Sigmoid colon (tissue), 7 donors: Measurements from ENCODE around the gene KCNJ12. TPM values are rescaled to one million over a fixed set of nuclear protein-coding genes. Genes with fewer than 3 reads are reported as not detected.
"Not testable (repeated sequence)": the region's sequence is repeated elsewhere in the genome, so short reads cannot be mapped to it uniquely, and the experiment has no call there.

Source experiments
- DNase-seq: peaks from one replicate; pipeline ENCODE4 v3.0.0-alpha.2; 2019
- H3K27ac ChIP-seq, 4 donors: fragments of 200-600 bp; sonication (generic); one replicate each; pipeline ENCODE4 v1.5.1; 2016 to 2019; ENCODE audit warnings: mild to moderate bottlenecking in 1 of 4
- H3K27me3 ChIP-seq, 3 donors: fragments of 200-600 bp; sonication (generic); one replicate each; pipeline ENCODE4 v1.5.1; 2019; ENCODE audit warnings: mild to moderate bottlenecking in 1 of 3
- H3K36me3 ChIP-seq, 4 donors: fragments of 200-600 bp; sonication (generic); one replicate each; pipeline ENCODE4 v1.5.1; 2016 to 2019
- H3K4me1 ChIP-seq, 4 donors: fragments of 200-600 bp; sonication (generic); one replicate each; pipeline ENCODE4 v1.5.1; 2017 to 2019
- H3K4me3 ChIP-seq, 4 donors: fragments of 200-600 bp; sonication (generic); one replicate each; pipeline ENCODE4 v1.5.1; 2017 to 2019; ENCODE audit warnings: mild to moderate bottlenecking in 2 of 4, moderate library complexity in 1 of 4
- H3K9me3 ChIP-seq, 4 donors: fragments of 200-600 bp in 3 of 4; sonication (generic) in 3 of 4; one replicate each; pipeline versions ENCODE4 v1.5.1 to v1.6.1; 2013 to 2019
- CTCF ChIP-seq, 4 experiments: fragments of 450-650 bp in 3 of 4; fragments of 200-600 bp in 1 of 4; IDR thresholded peaks; one replicate each; pipeline ENCODE4 v1.5.1; 2016 to 2019; ENCODE audit warnings: antibody characterized with exemption in 4 of 4, mild to moderate bottlenecking in 3 of 4, moderate library complexity in 2 of 4
- EP300 ChIP-seq, 4 donors: sonication (generic); formaldehyde crosslinking; IDR thresholded peaks; one replicate each; pipeline ENCODE4 v1.6.1; 2017; ENCODE audit warnings: antibody characterized with exemption in 4 of 4
- POLR2A ChIP-seq, 2 donors: fragments of 450-650 bp; IDR thresholded peaks; one replicate each; pipeline ENCODE4 v1.6.1; 2016; ENCODE audit warnings: antibody characterized with exemption in 2 of 2, mild to moderate bottlenecking in 2 of 2, moderate library complexity in 2 of 2
- POLR2AphosphoS5 ChIP-seq, 4 donors: sonication (generic); formaldehyde crosslinking; IDR thresholded peaks; one replicate each; pipeline ENCODE4 v1.6.1; 2017; ENCODE audit warnings: antibody characterized with exemption in 4 of 4
- WGBS, 2 donors: extraction: QIAGEN DNeasy Blood & Tissue Kit; methylation state at CpG; one replicate each; pipeline ENCODE4 v1.1.7; 2013; 5-methylcytosine and 5-hydroxymethylcytosine counted together
- intact Hi-C: fragments of 100-400 bp; cut with DNase I; formaldehyde crosslinking; loops from one replicate; pipeline ENCODE4 v1.15.1; 2023
- polyA plus RNA-seq, 3 donors: library from polyadenylated mRNA; stranded (reverse); fragments of 200-250 nt; gene quantifications; one replicate each; pipeline ENCODE4 v1.2.3, GENCODE V29; 2013
- total RNA-seq, 4 donors: library from RNA; depleted of rRNA; stranded (reverse); fragments of >200 nt; gene quantifications; one replicate each; pipeline ENCODE4 v1.1.0, GENCODE V29; 2016
- donor health status: healthy with polysubstance abuse.
- donor health status: Bipolar disorder and iron deficiency.
- donor health status: healthy.

KCNJ12 gene
- total RNA-seq (1 to 10 TPM in 3 of 4 donors, under 1 TPM in 1; 0.54 to 2.2 (median 1.4) TPM), polyA plus RNA-seq (under 1 TPM; 0.23 to 0.60 (median 0.60) TPM)

DNA sequence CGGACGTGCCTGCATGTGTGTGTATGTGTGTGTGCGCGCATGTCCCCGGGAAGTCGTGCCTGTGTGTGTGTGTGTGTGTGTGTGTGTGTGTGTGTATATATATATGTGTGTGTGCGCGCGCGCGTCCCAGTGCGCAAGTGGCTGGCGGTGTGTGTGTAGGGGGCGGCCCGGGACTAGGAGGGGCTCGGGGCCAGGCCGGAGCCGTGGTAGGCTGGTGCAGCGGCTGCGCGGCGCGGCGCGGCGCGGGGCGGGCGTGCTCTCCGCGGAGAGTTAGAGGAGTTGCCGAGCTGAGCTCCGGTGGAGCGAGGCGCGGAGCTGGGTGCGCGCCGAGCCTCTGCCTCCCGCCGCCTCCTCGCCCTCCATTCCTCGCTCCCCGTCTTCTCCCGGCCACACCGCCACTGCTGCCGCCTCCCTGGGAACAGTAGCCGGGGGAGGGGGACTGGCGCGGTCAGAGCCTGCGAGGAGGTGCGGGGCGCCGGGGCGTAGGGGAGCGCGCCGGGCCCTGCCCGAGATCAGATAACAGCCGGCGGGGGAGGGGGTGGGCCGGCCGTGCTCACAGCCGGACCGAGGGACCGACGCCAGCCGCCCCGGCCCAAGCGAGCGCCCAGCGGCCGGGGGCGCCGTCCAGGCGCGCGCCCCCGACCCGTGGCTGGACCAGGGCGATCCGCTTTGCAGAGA lies at the start of gene KCNJ12:
TSS of gene KCNJ12 (plus strand) at position 277 of the 678 bp plus-strand sequence. CDS start 38,986 bp downstream, outside the sequence.
- no peak for DNase-seq
- intact Hi-C loops: no loop called here
- H3K4me1 ChIP-seq: peaks cover 0 to 30% (median 28%) of the 10 kb centered on the region in 4 donors
- H3K9me3 ChIP-seq: no peaks in the 10 kb centered on the region
- TF ChIP-seq EP300 (IDR thresholded peaks at IDR 0.05) (no peak), POLR2AphosphoS5 (IDR thresholded peaks at IDR 0.05) (no peak), POLR2A (IDR thresholded peaks at IDR 0.05) (no peak), CTCF (IDR thresholded peaks at IDR 0.05) (no peak)
- WGBS, 2 donors: 1 to 3% methylated on average over 82 of the region's 82 CpGs
- H3K27ac ChIP-seq: peak within 1 kb of the TSS; percentile 14 to 58 (median 38)
- H3K36me3 ChIP-seq: no peaks in the 10 kb centered on the region
- H3K4me3 ChIP-seq: peak within 1 kb of the TSS; percentile 31 to 63 (median 54)
- H3K27me3 ChIP-seq: peaks cover 0 to 48% (median 34%) of the 10 kb centered on the region in 3 donors

DNA sequence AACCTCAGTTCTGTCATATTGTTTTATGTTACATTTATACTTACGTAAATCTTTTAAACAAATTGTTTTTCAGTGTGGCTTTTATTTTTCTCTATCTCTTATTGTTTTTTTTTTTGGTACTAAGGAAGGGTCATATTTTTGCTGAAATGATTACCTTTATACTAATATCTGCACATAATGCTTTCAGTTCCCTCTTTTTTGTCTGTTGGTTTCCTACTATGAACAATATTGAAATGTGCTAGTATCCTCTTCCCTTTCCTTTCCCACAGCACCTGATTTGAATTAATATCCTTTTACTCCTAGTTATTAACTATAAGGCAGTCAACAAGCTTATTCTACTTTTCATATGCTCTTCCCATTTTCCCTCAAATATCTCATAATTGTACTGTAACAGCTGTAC lies 48.2 kb upstream of the KCNJ12 start:
- H3K36me3 ChIP-seq, H3K4me1 ChIP-seq, DNase-seq, intact Hi-C loops, H3K9me3 ChIP-seq, H3K27me3 ChIP-seq, H3K27ac ChIP-seq, H3K4me3 ChIP-seq: not testable (repeated sequence)
- WGBS, 2 donors: 67 to 91% methylated on average over 1 of the region's 1 CpG

DNA sequence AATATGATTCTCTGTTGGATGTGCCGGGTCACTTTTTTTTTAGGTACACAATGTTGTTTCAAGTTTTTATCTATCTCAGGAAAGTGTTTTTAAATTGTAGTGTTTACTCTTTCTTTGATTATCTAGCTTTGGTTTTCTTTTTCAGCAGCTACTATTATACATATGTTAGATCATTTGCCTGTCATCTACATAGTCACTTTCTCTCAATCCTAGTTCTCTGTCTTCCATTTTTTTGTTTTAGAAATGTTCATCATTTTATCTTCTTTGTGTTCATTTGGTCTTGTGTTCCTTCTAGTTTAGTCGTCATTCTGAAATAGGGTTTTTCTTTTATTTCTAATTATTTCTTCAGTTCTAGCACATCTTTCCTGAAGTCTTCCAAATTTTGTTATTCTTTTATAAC lies 47.4 kb upstream of the KCNJ12 start:
- H3K4me1 ChIP-seq, H3K9me3 ChIP-seq, H3K27ac ChIP-seq, H3K36me3 ChIP-seq, DNase-seq, H3K27me3 ChIP-seq, H3K4me3 ChIP-seq, intact Hi-C loops: not testable (repeated sequence)
- WGBS, 2 donors: 73 to 88% methylated on average over 2 of the region's 2 CpGs

GRCh38 chr17:21330436-21331160 lies 45.6 kb upstream of the KCNJ12 start:
- intact Hi-C loops: no loop called here
- H3K9me3 ChIP-seq: no peaks in the 10 kb centered on the region
- H3K36me3 ChIP-seq: no peaks in the 10 kb centered on the region
- no peaks in the 10 kb centered on the region for H3K4me1 ChIP-seq
- no peak overlapping the region for H3K4me3 ChIP-seq
- H3K27me3 ChIP-seq: no peaks in the 10 kb centered on the region
- 84 to 93% methylated on average over 9 of the region's 9 CpGs for WGBS, 2 donors
- H3K27ac ChIP-seq: no peak overlapping the region
- peak; percentile 54 for DNase-seq
- no peak for TF ChIP-seq CTCF (IDR thresholded peaks at IDR 0.05)
- no peak for TF ChIP-seq EP300 (IDR thresholded peaks at IDR 0.05)
- no peak for TF ChIP-seq POLR2A (IDR thresholded peaks at IDR 0.05)
- TF ChIP-seq POLR2AphosphoS5 (IDR thresholded peaks at IDR 0.05): no peak

DNA sequence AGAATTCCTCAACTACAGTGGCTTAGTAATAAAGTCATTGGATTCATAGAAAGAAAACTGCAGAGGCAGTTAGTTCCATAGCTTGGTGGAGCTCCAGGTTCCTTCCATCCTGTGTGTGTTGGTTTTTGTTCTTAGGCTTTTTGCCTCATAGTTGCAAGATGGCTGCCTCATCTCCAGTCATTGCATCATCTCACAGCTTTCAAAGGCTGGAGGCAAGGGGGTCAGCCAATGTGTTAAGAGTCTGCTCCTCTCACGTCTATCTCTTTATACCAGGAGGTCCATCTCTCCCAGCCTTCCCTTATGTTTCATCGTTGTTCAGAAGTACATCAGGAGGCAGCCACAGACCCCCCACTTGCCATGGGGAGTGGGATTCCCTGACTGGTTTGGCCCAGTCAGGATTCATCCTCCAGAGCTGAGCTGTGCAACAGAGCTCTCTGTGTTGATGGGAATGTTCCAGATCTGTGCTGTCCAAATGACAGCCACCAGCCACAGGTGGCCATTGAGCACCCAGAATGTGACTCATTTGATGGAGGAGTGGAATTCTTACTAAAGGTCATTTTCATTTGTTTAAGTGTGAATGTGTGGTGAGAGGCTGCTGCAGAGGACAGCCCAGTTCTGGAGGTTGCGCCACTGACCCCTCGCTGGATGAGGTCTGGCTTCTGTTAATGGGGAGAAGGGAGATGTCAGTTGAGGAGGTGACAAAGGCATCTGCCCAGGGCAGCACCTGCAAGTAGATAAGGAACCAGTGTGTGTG lies 39.4 kb upstream of the KCNJ12 start:
- H3K27ac ChIP-seq, H3K27me3 ChIP-seq, H3K4me1 ChIP-seq, H3K36me3 ChIP-seq, H3K4me3 ChIP-seq, H3K9me3 ChIP-seq, intact Hi-C loops: not testable (repeated sequence)
- DNase-seq: peak; percentile 38
- WGBS, 2 donors: 85 to 86% methylated on average over 4 of the region's 4 CpGs

- H3K36me3 ChIP-seq, H3K4me1 ChIP-seq, H3K9me3 ChIP-seq, DNase-seq, H3K27ac ChIP-seq, H3K27me3 ChIP-seq, intact Hi-C loops, H3K4me3 ChIP-seq: not testable (repeated sequence)
- 74 to 75% methylated on average over 8 of the region's 8 CpGs for WGBS, 2 donors
Measured at GRCh38 chr17:21337981-21338625, 38.1 kb upstream of the KCNJ12 start.
